GM18502 (cell line): ENCODE data around the gene MRTFB.
"Not testable (repeated sequence)": the region's sequence is repeated elsewhere in the genome, so short reads cannot be mapped to it uniquely, and the experiment has no call there.

Experiments used
- ATAC-seq: cut with Tn5 transposase; IDR thresholded peaks from one replicate; pipeline ENCODE4 v1.9.1; 2021; ENCODE audit warnings: mild to moderate bottlenecking; ENCODE audit not compliant: unreplicated experiment, poor library complexity

MRTFB gene

GRCh38 chr16:14070877-14071575 is at the start of gene MRTFB:
Gene MRTFB (plus strand): TSS chr16:14071319. CDS start chr16:14140607, 69,288 bp downstream.
- peak; percentile 87 for ATAC-seq

- ATAC-seq = not testable (repeated sequence)
These were observed 47.6 kb upstream of the MRTFB start for GRCh38 chr16:14023526-14023925.

GRCh38 chr16:14024283-14024682 is 46.8 kb upstream of the MRTFB start:
- ATAC-seq = no peak

GRCh38 chr16:14026572-14027285 is 44.4 kb upstream of the MRTFB start:
- no peak for ATAC-seq

- ATAC-seq = no peak
These were observed 42.9 kb upstream of the MRTFB start for GRCh38 chr16:14028202-14028601.

- no peak for ATAC-seq
These were observed 41.5 kb upstream of the MRTFB start for GRCh38 chr16:14029658-14030057.

- no peak for ATAC-seq
These were observed 36.0 kb upstream of the MRTFB start for GRCh38 chr16:14035092-14035491.

- no peak for ATAC-seq
These were observed 34.2 kb upstream of the MRTFB start for GRCh38 chr16:14036889-14037288.

- no peak for ATAC-seq
These were observed 33.2 kb upstream of the MRTFB start for GRCh38 chr16:14037960-14038359.

- ATAC-seq = no peak
These were observed 30.0 kb upstream of the MRTFB start for GRCh38 chr16:14041164-14041563.

- ATAC-seq = no peak
These were observed 28.4 kb upstream of the MRTFB start for GRCh38 chr16:14042706-14043105.

GRCh38 chr16:14043278-14043677 is 27.8 kb upstream of the MRTFB start:
- ATAC-seq = no peak

- no peak for ATAC-seq
These were observed 27.3 kb upstream of the MRTFB start for GRCh38 chr16:14043793-14044192.

- not testable (repeated sequence) for ATAC-seq
These were observed 23.8 kb upstream of the MRTFB start for GRCh38 chr16:14047121-14047859.

- no peak for ATAC-seq
These were observed 20.7 kb upstream of the MRTFB start for GRCh38 chr16:14050291-14051027.

- ATAC-seq = no peak
These were observed 19.9 kb upstream of the MRTFB start for GRCh38 chr16:14051103-14051729.

GRCh38 chr16:14056970-14057369 is 14.1 kb upstream of the MRTFB start:
- ATAC-seq = no peak

GRCh38 chr16:14057878-14058382 is 13.2 kb upstream of the MRTFB start:
- no peak for ATAC-seq

- ATAC-seq = no peak
These were observed 9.3 kb upstream of the MRTFB start for GRCh38 chr16:14061732-14062259.

- no peak for ATAC-seq
These were observed 8.9 kb upstream of the MRTFB start for GRCh38 chr16:14062261-14062660.
